Activated effector memory CD4-positive, alpha-beta T cell treated with anti-CD3 and anti-CD28 coated beads, Interleukin-2, amount 50 U/mL, for 16 hours (primary cell): ENCODE data around the gene RABGAP1L.
"Not testable (repeated sequence)": the region's sequence is repeated elsewhere in the genome, so short reads cannot be mapped to it uniquely, and the experiment has no call there.

ENCODE experiments used
- DNase-seq: peaks from one replicate; pipeline ENCODE4 v3.0.0-alpha.2; 2020

The RABGAP1L gene

DNA sequence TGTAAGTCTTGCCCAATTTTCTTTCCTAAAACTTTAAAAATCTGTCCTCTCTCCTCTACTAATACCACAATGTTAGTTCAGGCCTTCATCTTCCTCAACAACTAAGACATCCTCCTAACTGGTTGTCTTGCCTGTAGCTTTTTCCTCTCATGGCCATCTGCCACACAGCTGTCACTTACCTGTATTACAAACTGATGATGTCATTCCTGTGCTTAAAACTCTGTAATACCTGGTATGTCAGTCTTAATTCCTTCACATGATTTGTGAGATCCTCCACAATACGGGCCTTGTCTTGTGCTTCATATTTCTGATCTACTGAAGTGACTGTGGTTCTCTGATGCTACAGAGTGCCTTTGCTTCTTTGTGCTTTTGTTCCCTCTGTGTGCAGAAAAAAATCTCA is 854.1 kb downstream of the RABGAP1L start:
- no peak for DNase-seq

- DNase-seq: no peak
Observed at GRCh38 chr1:175015243-175015642, 855.9 kb downstream of the RABGAP1L start.

GRCh38 chr1:175019524-175019923 is 860.2 kb downstream of the RABGAP1L start:
- no peak for DNase-seq

- peak; percentile 99 for DNase-seq
Observed at GRCh38 chr1:175023043-175023921, 864.0 kb downstream of the RABGAP1L start, which contains the start of gene MRPS14. Gene MRPS14, minus strand, starts transcription at chr1:175023425. Its CDS starts 17 bp downstream, at chr1:175023408.

- DNase-seq: not testable (repeated sequence)
Observed at GRCh38 chr1:175023922-175024242, 864.6 kb downstream of the RABGAP1L start.

- DNase-seq: no peak
Observed at GRCh38 chr1:175024773-175025172, 865.5 kb downstream of the RABGAP1L start.

DNA sequence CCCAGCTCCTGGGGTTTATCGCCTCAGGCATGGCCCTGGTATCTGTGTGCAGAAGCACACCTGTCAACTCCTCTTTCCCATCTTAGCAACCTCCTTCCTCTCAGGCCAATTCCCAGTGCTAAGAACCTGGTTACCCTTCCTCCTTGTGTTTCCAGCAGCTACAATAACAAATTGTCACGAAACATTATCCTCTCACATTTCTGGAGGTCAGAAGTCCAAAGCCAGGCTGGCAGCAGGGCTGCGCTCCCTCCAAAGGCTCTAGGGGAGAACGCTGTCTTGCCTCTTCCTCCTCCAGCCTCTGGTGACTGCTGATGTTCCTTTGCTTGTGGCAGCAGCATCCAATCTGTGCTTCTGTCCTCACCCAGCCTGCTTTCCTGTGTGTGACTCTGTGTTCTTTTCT is 874.6 kb downstream of the RABGAP1L start:
- no peak for DNase-seq

- DNase-seq: no peak
Observed at GRCh38 chr1:175034775-175035174, 875.5 kb downstream of the RABGAP1L start.

DNA sequence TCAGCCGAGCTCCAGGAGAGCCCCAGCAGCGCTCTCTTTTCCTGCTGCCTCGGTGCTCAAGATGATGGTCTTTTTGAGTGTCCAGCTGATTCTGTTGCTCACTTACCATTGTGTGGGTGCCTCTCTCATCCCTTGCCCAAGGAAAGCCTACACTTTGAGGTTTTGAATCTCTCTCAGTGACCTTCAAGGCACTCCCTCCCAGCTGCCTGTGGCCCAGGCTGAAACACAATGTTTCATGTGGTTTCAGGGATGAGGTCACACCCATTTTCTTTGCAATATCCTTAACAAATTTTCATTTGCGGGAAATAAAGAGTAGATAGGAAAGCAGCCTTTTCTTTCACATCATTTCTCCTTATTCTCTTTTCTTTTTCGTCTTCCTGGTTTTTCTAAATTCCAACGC is 876.5 kb downstream of the RABGAP1L start:
- no peak for DNase-seq

- no peak for DNase-seq
Observed at GRCh38 chr1:175036476-175036875, 877.2 kb downstream of the RABGAP1L start.

DNA sequence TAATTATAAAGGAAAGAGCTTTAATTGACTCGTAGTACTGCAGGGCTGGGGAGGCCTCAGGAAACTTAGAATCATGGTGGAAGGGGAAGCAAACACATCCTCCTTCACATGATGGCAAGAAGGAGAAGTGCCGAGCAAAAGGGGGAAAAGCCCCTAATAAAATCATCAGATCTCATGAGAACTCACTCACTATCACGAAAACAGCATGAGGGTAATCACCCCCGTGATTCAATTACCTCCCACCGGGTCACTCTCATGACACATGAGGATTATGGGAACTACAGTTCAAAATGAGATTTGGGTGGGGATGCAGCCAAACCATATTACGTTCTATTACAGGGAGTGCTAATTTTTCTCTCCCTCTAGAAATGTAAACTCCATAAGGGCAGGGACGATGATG is 878.1 kb downstream of the RABGAP1L start:
- DNase-seq: no peak

- DNase-seq: no peak
Observed at GRCh38 chr1:175040324-175040879, 881.1 kb downstream of the RABGAP1L start.

- DNase-seq: no peak
Observed at GRCh38 chr1:175042650-175043049, 883.3 kb downstream of the RABGAP1L start.

DNA sequence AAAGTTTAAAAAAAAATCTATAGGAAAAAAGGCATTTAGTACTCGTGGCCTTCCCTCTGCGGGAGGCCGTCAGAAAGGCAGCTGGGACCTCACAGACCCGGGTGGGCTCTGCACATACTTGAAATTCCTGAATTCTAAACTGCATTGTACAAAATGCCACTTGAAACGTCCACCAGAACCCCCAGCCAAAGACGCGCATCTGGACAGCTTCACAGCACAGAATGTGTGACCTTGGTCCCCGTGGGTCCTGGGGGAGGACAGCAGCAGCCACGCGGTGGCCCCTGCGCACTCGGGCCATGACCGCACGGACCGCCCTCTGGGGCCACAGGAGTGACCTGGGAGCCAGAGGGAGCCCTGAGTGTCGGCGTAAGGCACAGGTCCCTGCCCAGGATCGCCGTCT is 884.5 kb downstream of the RABGAP1L start:
- DNase-seq: no peak

DNA sequence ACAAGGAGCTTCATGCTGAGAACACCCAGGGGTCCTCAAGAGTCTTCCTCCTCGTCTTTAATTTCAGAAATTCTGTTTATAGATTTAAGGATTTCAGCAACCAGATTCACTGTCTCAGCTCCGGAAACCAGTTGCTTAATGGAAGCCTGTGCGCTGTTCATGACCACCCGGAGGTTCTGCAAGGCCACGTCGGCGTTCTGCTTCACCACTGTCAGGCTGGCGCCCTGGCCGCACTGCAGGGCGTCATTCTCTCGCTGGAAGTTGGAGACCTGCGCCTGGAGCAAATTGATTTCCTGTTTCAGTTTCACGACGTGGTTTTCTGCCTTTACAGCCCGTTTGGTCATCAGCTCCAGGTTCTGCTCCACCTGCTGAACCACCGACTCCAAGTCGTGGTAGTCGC is 885.3 kb downstream of the RABGAP1L start:
- DNase-seq: not testable (repeated sequence)
